ENCODE results near the gene ICE2. TPM values are rescaled to one million over a fixed set of nuclear protein-coding genes. Genes with fewer than 3 reads are reported as not detected.

The ICE2 gene
- polyA plus RNA-seq, 4 donors, result 64.2 to 97.3 (median 88.6) TPM

DNA sequence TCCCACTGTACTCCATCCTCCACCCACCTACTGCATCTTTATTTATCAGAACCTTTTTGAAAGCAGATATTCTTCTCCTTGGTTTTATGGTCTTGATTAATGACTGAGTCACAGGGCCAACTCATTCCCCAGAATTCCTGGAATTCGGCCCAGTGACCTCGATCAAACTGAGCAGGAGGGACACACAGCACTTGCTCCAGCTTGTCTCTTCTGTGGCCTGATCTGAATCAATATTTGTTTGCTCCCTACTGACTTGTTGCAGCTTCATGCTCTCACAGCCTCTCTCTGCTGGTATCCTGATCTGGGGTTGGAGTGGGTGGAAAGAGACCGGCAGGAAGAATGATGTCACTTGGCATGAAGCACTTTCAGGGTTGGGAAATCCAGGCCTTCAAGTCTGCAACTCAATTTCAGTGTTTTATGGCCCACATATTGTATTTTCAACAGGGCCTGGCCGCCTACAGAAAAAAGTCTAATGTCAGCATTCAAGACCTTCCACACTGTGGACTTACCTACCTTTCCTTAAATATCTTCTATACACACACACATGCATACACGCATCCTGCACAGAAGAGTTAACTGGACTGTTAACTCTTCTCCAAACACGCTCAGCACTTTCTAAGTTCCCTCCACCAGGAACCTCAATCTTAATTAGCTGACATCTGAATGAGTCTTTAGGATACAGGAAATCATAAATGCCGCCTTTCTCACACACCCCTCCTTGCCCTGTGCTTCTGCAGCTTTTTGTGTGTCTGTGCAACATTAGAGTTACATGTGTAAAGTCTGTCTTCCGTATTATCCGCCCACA is 85.8 kb downstream of the ICE2 start:
- peak in 2 of 4 donors; percentile 66 to 74 for DNase-seq (ENCODE audit: low read depth in 4 of 4, low spot score in 3 of 4)

DNA sequence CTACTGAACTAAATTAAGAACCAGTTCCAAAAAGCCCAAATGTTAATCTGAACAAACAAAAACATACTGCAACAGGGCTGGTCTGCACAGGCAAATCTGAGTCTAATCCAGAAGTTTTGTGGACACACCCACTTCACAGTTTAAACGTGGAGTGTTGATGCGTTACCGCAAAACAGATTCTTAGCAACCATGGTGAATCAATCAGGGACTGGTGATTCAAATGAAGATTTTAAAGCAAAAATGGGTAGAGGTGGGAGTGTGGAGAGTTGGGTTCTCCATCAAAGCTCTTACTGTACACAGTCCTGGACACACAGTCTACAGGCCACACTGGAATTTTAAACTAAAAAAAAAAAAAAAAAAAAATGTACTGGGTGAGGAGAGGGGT is 86.3 kb downstream of the ICE2 start:
- no peak for DNase-seq (ENCODE audit: low read depth in 4 of 4, low spot score in 3 of 4)

DNA sequence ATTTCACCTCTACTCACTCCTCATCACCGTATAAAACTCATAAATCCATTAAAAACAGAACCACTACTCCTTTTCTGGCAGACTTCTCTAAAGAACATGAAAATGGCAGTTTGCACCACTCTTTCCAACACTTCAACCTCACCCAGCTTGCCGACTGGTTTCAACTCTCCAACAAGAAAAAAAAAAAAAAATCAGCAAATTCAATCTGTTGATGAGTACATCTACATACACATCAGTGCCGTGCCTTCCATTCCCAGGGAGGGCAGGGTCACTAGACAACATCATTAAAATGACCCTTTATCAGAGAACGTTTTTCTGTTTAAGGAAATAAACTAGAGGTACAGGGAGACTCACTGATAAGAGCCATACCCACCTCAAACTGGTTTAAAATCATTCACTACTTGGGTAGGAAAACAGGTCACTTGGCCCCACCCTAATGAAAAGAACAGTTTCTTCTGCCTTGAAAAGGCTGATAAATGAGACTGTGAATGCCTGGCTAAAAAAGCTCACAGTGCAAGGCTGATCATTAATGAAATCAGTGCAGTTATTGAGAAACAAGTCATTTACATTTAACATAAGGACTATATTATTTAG is 87.1 kb downstream of the ICE2 start:
- DNase-seq (ENCODE audit: low read depth in 4 of 4, low spot score in 3 of 4), result no peak

DNA sequence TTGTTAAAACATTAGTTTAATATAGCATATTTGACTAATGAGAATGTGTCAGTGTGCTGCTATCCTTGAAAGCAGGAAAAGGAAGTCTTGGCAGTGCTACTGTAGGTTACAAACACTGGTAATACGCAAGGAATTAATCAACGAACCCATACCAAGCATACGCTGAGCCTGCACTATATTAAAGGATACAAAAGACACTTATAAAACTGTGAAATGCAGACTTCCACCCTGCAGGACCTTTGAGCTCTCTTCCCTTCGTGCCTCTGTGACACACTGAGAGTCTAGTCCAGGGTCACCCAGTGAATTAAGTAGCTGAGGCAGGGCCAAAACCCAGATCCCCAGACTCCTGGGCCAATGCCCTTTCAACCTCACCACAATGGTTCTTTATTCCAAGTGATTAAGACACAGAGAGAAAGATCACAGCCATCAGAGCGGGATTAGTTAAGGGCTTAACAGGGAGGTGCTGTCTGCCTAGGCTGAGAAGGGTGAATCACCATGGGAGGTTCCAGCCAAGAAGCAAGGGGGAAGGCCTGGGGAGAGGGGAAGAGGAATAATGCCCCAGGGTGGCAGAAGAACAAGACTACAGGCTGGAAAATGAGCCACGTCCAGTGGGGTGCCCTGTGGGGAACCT is 88.0 kb downstream of the ICE2 start:
- no peak for DNase-seq (ENCODE audit: low read depth in 4 of 4, low spot score in 3 of 4)

DNA sequence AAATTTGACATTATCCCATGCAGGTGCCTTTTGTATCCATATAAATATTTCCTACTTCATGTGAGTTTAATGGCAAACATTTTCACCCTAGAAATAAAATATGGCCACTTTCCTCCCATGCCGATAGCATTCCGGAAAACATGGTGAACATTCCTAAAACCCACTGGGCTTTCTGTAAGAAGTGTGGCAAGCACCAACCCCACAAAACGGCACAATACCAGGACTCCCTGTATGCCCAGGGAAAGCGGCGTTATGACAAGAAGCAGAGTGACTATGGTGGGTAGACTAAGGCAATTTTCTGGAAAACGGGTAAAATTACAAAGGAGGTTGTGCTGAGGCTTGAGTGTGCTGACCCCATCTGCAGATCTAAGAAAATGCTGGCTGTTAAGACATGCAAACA is 88.7 kb downstream of the ICE2 start:
- no peak for DNase-seq (ENCODE audit: low read depth in 4 of 4, low spot score in 3 of 4)

DNA sequence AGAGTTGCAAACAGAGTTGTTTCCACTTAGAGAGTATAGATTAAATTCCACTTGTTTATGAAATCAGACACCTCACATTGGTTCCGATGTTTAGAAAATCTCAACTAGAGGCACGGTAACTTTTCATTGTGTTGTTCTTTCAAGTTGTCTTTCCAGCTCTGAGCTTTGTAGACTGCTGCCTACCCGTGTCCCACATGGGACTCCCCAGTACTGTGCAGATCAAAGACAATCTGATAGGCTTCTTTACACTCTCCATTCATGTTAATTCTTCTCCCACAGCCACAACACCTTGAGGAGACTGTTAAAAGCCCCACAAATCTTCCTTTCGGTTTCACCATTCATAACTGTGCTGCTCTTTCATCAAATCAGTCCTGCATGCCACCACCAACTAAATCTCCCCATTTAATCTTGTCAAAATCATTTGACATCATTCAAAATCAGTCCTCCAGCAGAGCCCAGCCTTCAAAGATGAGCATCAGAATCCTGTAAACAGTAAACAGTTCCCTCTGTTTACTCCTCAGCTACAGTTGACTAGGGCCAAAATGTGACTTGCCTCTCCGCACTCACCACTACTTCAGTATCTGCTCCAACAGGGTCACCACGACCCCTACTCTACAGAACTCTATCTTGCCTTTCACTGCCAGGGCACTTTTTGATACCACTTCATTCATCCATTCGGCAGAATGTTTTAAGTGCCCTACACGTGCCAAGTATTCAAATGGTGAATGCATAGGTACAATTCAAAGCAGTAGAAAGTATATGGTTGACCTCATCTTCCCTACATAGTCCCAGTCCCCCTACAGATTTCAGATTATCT is 89.5 kb downstream of the ICE2 start:
- DNase-seq (ENCODE audit: low read depth in 4 of 4, low spot score in 3 of 4), result no peak

DNA sequence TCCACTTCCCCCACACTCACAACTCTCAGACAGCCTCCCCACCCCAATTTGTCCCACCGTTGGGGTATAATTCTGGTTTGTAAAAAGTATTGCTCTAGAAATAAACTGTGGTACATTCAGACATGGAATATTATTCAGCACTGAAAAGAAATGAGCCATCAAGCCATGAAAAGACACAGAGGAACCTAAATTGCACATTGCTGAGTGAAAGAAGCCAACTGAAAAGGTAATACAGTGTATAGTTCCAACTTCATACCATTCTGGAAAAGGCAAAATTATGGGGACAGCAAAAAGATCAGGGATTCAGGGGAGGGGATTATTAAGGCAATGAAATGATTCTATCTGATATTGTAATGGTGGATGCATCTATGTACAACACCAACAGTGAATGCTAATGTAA is 91.6 kb downstream of the ICE2 start:
- no peak for DNase-seq (ENCODE audit: low read depth in 4 of 4, low spot score in 3 of 4)

DNA sequence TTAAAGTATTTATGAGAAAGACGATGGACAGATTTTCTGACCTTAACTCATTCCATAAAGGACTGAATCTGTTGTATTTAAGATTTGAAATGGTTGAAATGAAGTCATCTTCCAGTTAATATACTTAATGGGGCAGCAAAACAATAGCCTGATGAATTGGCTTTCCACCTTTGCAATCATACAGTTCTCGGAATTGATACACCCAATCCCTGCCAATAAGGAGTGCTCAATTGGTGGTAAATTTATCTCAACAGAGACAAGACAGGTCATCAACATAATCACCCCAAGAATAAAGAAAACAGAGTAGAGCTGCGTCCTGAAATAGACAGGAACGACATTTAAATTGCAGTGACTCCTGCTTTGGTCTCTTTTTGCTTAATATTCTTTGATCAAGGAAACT is 92.3 kb downstream of the ICE2 start:
- no peak for DNase-seq (ENCODE audit: low read depth in 4 of 4, low spot score in 3 of 4)

DNA sequence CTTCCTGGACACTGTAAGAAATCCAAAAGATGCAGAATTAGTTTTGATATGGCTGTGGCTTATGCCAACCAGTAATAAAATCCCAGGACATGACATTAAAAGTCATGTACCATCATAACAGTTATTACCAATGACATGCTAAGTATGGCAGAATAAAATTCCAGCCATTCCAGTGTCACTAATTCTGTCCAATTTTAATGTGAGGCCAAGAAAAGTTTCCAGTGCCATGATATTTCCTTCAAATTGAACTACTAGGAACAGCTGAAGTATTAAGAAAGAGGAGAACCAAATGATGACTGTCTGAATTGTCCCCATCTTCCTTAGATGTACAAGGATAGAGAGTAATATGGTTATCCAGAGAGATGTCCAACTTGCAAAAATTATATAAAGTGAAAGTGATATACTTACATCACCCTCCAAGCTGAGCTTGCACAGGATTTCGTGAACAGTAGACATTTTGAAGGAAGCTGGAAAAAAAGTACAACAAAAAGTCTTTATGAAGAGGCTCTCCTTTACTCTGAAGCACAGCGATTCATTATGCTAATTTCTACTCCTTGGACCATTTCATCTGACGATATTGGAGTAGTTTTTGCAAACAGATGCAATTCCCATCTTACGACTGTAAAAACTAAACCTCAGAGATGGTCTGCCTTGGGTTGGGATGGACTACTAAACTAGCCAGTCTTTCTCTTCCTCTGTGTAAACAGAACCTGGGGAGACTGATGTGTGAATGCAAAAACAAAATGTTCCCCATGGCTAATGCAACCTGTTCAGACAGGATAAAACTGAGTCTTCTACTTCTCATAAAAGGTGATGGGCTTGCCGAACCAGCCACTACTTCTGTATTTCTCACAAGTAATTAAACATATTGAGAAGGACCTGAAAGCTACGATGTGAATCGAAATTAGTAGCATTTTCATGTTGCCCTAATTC is 93.1 kb downstream of the ICE2 start:
- DNase-seq (ENCODE audit: low read depth in 4 of 4, low spot score in 3 of 4), result no peak

DNA sequence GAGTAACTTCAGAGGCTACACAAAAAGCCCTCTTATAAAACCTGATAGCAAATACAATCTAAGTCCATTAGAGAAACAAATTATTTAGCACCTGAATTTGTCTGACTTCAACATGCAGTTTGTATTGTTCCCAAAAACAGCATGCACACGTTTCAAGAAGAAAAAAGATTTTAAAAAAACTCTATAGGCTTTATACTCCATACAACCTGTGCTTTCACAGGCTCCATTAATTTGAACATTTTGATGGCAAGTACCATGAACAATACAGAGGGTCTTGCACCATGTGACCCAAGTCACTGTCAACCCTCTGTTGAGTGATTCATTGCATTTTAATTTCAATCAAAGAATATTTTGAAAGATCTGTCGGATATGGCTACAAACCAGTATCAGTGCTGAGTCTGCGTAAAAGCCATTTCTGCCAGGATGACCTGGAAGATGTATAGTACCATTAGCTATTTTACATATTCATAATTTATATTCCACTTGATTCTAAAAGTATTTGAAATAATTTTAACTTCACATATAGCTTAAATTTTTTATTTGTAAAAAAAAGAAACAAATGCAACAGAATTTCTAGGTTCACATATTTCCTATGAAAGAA is 94.3 kb downstream of the ICE2 start:
- DNase-seq (ENCODE audit: low read depth in 4 of 4, low spot score in 3 of 4), result no peak

DNA sequence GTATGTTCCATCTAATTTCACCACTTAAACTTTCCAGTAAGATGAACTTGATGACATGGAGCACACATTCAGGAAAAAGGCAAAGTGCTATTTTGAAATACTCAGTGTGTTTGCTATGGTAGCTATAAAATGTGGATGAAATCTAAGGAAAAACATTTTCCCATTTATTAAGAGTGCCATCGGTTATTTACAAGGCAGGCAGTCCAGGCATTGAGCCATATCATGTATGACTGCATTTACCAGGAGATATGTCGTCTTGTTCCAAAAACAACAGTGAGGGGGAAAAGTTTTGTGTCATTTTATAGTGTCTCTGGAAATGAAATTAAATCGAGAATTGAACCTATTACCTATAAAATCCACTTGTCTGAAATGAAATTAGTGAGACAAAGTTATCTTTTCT is 94.9 kb downstream of the ICE2 start:
- no peak for DNase-seq (ENCODE audit: low read depth in 4 of 4, low spot score in 3 of 4)

DNA sequence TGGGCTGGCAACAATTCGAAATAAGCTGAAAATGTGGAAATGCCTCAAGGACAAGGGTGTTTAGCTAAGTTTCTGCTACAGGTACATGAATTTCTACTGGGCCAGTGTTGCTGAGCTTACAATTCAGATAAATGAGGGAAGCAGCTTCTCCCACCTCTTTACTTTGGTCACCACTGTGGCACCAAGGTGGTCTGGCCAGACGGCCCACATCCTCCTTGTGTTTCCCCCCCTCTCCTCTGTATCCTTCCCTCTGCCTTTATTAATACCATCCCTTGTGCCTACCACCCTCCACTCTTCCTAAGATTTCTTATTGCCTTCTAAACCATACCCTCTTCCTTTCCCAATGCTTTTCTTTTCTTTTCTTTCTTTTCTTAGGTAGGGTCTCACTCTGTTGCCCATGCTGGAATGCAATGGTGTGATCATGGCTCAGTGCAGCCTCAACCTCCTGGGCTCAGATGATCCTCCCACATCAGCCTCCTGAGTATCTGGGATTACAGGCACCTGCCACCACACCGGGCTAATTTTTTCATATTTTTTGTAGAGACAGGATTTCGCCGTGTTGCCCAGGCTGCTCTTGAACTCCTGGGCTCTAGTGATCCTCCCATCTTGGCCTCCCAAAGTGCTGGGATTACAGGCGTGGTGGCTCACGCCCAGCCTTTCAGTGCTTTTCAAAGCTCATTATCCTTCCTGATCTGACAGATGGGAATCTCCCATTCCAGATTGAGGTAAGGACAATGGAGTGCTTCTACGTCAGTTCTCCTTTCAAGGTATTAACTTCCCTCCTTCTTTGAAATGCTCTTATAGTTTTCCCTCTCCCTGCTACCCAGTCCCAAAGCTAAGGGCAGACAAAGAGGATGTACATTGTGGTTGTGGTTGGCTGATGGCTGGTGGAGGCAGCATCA is 95.9 kb downstream of the ICE2 start:
- no peak for DNase-seq (ENCODE audit: low read depth in 4 of 4, low spot score in 3 of 4)

DNA sequence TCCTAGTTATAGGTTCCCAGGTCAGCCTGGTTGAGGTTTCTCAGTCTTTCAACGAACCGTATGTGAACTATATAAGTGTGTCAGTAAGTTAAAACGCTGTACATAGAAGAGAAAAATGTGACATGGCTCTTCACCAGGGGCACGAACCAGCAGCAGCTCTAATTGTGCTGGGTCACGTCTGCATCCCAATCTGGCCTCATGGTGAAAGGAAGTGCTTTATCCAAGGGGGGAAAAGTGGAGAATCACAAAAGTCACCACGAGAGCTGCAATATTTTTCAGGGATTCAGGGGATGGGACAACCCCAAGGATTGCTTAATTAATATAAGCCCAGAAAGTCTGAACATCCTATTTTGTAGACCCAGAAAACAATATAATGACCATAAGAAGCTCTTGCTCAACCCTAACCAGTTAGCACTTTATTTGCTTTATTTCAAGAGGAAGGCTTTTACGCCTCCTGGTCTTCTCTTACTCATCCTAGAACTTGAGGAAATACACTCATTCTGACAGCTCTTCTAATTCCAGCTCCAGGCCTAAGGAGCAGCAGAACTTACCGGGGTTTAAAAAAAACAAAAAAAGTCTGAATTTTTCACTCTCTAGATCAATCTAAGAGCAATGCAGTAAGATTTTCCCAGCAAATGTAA is 97.7 kb downstream of the ICE2 start:
- no peak for DNase-seq (ENCODE audit: low read depth in 4 of 4, low spot score in 3 of 4)

DNA sequence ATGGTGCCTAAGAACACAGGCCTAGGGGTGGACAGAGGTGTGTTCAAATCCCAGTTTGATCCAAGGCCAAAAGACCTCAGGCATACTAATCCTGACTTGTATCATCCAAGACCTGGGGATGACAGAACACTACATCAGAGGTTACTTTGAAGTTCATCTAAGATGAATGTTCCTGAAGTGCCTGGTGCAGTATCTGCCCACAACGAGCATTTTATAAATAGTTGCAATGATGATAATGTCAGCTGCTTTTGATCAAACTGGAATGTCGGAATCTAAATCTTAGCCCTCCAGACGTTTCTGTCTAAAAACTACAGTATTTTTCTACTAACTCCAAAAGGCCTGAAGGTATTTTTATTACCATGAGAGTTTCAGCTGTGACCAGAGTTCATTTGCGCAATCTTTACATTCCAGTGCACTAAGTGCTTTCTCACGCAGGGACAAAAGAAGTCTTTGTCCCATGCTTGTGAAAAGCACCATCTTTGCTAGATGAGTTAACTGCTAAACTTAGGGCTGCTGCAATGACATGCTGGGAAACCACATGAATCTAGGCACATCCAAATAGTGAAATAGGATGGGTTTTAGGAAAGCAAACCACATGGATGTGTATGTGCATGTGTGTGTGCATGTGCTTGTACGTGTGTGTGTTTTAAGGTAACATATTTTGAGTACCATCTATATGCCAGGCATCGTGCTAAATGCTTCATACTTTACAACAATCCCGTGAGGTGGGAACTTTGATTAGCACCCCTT is 99.2 kb downstream of the ICE2 start:
- DNase-seq (ENCODE audit: low read depth in 4 of 4, low spot score in 3 of 4), result no peak

DNA sequence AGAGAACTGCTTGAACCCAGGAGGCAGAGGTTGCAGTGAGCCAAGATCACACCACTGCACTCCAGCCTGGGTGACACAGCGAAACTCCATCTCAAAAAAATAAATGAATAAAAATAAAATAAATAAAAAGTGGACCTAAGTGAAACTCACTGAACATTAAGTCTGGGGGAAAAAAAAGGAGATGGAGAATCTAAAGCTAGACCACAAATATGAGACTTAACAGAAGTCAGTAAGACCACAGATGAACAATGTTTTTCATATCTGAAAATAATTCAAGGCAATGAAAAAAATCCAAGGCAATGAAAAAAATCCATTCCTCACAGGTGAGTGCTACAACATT is 99.8 kb downstream of the ICE2 start:
- no peak for DNase-seq (ENCODE audit: low read depth in 4 of 4, low spot score in 3 of 4)

DNA sequence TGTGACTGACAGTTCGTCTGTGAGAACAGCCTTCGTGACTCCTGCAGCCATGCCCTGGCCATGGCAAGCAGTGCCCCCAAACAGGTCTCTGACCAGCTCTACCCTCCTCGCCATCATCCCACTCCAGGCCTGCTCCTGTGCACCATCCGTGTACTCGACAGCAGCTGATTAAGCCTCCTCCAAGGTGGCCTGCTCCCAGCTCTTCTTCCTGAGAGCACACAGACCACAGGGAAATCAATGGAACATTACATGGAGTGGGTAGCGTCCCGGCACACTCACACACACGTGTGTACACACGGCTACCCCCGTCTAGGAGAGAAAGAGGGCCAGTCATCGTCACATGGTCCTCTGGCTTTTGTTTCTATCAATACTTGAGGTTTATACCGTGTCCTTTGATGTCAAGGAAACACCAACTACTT is 102.3 kb downstream of the ICE2 start:
- DNase-seq (ENCODE audit: low read depth in 4 of 4, low spot score in 3 of 4), result no peak

DNA sequence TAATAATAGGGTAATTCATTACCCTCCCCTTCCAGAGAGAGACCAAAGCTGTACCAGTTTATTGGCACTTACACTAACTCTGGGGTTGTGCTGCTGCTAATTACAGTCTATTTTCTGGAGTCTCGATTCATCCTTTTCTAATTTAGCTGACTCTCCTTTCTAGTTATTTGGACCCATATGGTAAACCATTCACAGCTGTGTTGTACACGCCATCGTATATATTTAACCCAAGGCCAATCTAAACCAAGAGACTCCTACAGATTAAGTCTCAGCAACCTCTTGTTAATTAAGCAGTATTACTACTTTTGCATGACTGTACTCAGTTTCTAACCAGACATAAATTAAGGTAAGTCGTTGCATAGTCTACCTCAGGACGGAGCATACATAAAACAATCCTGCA is 103.6 kb downstream of the ICE2 start:
- no peak for DNase-seq (ENCODE audit: low read depth in 4 of 4, low spot score in 3 of 4)

DNA sequence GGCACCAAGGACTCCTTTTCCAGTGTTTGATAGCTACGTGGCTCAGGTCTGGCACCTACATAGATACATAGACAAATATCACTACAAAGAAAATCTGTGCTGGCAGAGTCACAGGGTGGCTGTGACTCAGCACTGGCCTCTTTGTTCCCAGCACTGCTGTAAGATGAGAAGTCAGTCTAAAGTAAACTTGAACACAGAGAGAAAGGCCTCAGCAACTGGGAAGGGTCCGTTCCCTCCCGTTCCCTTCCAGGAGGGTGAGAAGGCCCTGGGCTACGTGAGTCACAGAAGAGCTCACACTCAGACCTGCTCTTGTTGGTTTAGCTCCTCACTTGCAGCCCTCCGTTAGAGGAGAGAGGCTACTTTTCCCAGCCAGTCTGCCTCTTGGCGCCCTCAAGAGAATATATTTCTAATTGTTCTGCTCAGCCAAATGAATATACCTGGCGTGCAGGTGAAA is 104.3 kb downstream of the ICE2 start:
- DNase-seq (ENCODE audit: low read depth in 4 of 4, low spot score in 3 of 4), result no peak
